HepG2 (cell line): Measurements from ENCODE around the gene ADCY7. TPM values are rescaled to one million over a fixed set of nuclear protein-coding genes. Genes with fewer than 3 reads are reported as not detected.

Source experiments
- ARNT ChIP-seq: fragments of 450-650 bp; IDR thresholded peaks from 2 replicates; pipeline ENCODE4 v1.6.1; 2017
- ELF4 ChIP-seq: sonication (generic); formaldehyde crosslinking; IDR thresholded peaks from 2 replicates; pipeline ENCODE4 v1.5.0; 2020; ENCODE audit warnings: missing genetic modification reagents, mild to moderate bottlenecking, moderate library complexity, borderline replicate concordance
- FOXM1 ChIP-seq: sonication (generic); formaldehyde crosslinking; IDR thresholded peaks from 2 replicates; pipeline ENCODE4 v1.5.0; 2020; ENCODE audit warnings: missing genetic modification reagents
- GLI4 ChIP-seq: sonication (generic); formaldehyde crosslinking; IDR thresholded peaks from 2 replicates; pipeline ENCODE4 v1.5.1; 2020; ENCODE audit warnings: missing genetic modification reagents, mild to moderate bottlenecking, moderate library complexity, borderline replicate concordance
- IKZF1 ChIP-seq: fragments of 450-650 bp; IDR thresholded peaks from 2 replicates; pipeline ENCODE4 v1.7.1; 2016
- KLF12 ChIP-seq: sonication (generic); formaldehyde crosslinking; IDR thresholded peaks from 2 replicates; pipeline ENCODE4 v1.4.0; 2020; ENCODE audit warnings: missing genetic modification reagents, borderline replicate concordance
- MEIS1 ChIP-seq: sonication (generic); formaldehyde crosslinking; IDR thresholded peaks from 2 replicates; pipeline ENCODE4 v1.9.0; 2021; ENCODE audit warnings: mild to moderate bottlenecking, missing genetic modification reagents, moderate library complexity, borderline replicate concordance
- TP53 ChIP-seq: sonication (generic); formaldehyde crosslinking; conservative IDR thresholded peaks from 2 replicates; pipeline ENCODE4 v1.4.0; 2020; ENCODE audit warnings: missing genetic modification reagents
- ZNF589 ChIP-seq: sonication (generic); formaldehyde crosslinking; conservative IDR thresholded peaks from 2 replicates; pipeline ENCODE4 v1.8.0; 2022; ENCODE audit warnings: mild to moderate bottlenecking, moderate library complexity, missing genetic modification reagents
- ZNF777 ChIP-seq: sonication (generic); formaldehyde crosslinking; IDR thresholded peaks from 2 replicates; pipeline ENCODE4 v1.4.0; 2020; ENCODE audit warnings: missing genetic modification reagents
- ZNF83 ChIP-seq: sonication (generic); formaldehyde crosslinking; IDR thresholded peaks from 2 replicates; pipeline ENCODE4 v1.4.0; 2020; ENCODE audit warnings: missing genetic modification reagents, mild to moderate bottlenecking, borderline replicate concordance
- polyA plus RNA-seq, 8 experiments: library from polyadenylated mRNA; depleted of rRNA in 3 of 8; stranded (reverse) in 7 of 8; unstranded in 1 of 8; fragments of >200 nt; fragmentation: Illumina TruSeq in 4 of 8; extraction: Trizol in 4 of 8; gene quantifications; 2 replicates each; pipeline versions ENCODE4 v1.2.1 to v1.2.3, GENCODE V29; 2011 to 2016; ENCODE audit warnings: low read depth in 4 of 8, missing spikeins in 1 of 8, mixed read lengths in 1 of 8; ENCODE audit not compliant: insufficient read depth in 1 of 8
- total RNA-seq, 5 experiments: library from RNA; depleted of rRNA; stranded (reverse); fragments of >200 nt; fragmentation: Illumina TruSeq; extraction: Trizol; gene quantifications; 2 replicates each; pipeline ENCODE4 v1.2.3, GENCODE V29; 2016; ENCODE audit warnings: low read depth in 1 of 5
- TF ChIP-seq, protein P1 (sequence below): sonication (generic); formaldehyde crosslinking; IDR thresholded peaks from 2 replicates; pipeline ENCODE4 v1.4.0; 2020; ENCODE audit warnings: missing genetic modification reagents
- TF ChIP-seq, protein P2 (sequence below): IDR thresholded peaks from 2 replicates; pipeline ENCODE4 v1.4.0; 2020; ENCODE audit warnings: mild to moderate bottlenecking, missing genetic modification reagents
- TF ChIP-seq, protein P3 (sequence below): sonication (generic); formaldehyde crosslinking; IDR thresholded peaks from 2 replicates; pipeline ENCODE4 v1.5.0; 2020; ENCODE audit warnings: missing genetic modification reagents, mild to moderate bottlenecking, borderline replicate concordance
- TF ChIP-seq, protein P4 (sequence below): sonication (generic); formaldehyde crosslinking; IDR thresholded peaks from 2 replicates; pipeline ENCODE4 v1.4.0; 2020; ENCODE audit warnings: low read depth, missing genetic modification reagents

ADCY7 gene
- total and polyA plus RNA-seq, 2 of the 13 experiments (the other 11 are each of a cell fraction or from before 2014, with no cell fraction given) = 2.2 to 4.3 TPM

DNA sequence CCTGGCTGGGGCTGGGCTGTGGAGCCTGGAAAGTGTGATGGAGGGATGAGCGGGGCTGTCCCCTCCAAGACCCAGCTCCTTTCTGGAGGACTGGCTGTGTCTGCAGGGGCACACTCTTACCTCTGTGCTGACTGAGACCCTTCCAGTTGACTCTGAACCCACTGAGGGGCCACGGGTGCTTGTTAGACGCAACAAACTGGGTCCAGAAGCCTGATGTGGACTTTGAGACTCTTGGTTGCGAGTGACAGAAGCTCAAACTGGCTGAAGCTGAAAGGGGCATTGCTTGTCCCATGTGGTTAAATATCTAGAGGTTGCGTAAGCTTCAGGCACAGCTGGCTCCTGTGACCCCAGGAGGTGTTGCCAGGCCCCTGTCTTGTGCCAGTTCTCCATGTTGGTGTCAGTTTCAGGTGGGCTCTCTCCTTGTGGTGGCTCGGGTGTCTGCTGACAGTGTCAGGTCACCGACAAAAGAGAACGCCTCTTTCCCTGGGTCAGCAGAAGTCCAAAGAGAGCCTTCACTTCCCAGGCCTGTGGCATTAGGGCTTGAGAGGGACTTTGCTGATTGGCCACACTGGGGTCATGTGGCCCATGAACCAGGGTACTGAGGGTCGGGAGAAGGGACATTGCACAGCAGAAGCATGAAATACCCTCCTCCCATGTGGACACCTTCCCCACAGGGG is 16.7 kb downstream of the ADCY7 start (continued):
- TF ChIP-seq, protein P1, sequence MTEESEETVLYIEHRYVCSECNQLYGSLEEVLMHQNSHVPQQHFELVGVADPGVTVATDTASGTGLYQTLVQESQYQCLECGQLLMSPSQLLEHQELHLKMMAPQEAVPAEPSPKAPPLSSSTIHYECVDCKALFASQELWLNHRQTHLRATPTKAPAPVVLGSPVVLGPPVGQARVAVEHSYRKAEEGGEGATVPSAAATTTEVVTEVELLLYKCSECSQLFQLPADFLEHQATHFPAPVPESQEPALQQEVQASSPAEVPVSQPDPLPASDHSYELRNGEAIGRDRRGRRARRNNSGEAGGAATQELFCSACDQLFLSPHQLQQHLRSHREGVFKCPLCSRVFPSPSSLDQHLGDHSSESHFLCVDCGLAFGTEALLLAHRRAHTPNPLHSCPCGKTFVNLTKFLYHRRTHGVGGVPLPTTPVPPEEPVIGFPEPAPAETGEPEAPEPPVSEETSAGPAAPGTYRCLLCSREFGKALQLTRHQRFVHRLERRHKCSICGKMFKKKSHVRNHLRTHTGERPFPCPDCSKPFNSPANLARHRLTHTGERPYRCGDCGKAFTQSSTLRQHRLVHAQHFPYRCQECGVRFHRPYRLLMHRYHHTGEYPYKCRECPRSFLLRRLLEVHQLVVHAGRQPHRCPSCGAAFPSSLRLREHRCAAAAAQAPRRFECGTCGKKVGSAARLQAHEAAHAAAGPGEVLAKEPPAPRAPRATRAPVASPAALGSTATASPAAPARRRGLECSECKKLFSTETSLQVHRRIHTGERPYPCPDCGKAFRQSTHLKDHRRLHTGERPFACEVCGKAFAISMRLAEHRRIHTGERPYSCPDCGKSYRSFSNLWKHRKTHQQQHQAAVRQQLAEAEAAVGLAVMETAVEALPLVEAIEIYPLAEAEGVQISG (CRISPR knock-in tag) = peak; percentile 60
- TF ChIP-seq ARNT (no peak), KLF12 (no peak), TP53 (CRISPR knock-in tag) (no peak), FOXM1 (CRISPR knock-in tag) (no peak), ZNF589 (CRISPR knock-in tag) (no peak), ZNF83 (CRISPR knock-in tag) (no peak), ELF4 (no peak), MEIS1 (CRISPR knock-in tag) (0 out of 2 replicates have a peak, but pooled peaks have one; percentile 55), ZNF777 (CRISPR knock-in tag) (no peak), GLI4 (no peak; the same call in 1 of the 2 replicates), IKZF1 (no peak)
- TF ChIP-seq, protein P2, sequence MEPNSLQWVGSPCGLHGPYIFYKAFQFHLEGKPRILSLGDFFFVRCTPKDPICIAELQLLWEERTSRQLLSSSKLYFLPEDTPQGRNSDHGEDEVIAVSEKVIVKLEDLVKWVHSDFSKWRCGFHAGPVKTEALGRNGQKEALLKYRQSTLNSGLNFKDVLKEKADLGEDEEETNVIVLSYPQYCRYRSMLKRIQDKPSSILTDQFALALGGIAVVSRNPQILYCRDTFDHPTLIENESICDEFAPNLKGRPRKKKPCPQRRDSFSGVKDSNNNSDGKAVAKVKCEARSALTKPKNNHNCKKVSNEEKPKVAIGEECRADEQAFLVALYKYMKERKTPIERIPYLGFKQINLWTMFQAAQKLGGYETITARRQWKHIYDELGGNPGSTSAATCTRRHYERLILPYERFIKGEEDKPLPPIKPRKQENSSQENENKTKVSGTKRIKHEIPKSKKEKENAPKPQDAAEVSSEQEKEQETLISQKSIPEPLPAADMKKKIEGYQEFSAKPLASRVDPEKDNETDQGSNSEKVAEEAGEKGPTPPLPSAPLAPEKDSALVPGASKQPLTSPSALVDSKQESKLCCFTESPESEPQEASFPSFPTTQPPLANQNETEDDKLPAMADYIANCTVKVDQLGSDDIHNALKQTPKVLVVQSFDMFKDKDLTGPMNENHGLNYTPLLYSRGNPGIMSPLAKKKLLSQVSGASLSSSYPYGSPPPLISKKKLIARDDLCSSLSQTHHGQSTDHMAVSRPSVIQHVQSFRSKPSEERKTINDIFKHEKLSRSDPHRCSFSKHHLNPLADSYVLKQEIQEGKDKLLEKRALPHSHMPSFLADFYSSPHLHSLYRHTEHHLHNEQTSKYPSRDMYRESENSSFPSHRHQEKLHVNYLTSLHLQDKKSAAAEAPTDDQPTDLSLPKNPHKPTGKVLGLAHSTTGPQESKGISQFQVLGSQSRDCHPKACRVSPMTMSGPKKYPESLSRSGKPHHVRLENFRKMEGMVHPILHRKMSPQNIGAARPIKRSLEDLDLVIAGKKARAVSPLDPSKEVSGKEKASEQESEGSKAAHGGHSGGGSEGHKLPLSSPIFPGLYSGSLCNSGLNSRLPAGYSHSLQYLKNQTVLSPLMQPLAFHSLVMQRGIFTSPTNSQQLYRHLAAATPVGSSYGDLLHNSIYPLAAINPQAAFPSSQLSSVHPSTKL (CRISPR knock-in tag) = peak; percentile 78
- TF ChIP-seq, protein P3, sequence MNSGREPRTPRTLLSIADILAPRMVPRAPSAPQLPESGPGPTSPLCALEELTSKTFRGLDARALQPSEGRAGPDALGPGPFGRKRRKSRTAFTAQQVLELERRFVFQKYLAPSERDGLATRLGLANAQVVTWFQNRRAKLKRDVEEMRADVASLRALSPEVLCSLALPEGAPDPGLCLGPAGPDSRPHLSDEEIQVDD = no peak
- TF ChIP-seq, protein P4, sequence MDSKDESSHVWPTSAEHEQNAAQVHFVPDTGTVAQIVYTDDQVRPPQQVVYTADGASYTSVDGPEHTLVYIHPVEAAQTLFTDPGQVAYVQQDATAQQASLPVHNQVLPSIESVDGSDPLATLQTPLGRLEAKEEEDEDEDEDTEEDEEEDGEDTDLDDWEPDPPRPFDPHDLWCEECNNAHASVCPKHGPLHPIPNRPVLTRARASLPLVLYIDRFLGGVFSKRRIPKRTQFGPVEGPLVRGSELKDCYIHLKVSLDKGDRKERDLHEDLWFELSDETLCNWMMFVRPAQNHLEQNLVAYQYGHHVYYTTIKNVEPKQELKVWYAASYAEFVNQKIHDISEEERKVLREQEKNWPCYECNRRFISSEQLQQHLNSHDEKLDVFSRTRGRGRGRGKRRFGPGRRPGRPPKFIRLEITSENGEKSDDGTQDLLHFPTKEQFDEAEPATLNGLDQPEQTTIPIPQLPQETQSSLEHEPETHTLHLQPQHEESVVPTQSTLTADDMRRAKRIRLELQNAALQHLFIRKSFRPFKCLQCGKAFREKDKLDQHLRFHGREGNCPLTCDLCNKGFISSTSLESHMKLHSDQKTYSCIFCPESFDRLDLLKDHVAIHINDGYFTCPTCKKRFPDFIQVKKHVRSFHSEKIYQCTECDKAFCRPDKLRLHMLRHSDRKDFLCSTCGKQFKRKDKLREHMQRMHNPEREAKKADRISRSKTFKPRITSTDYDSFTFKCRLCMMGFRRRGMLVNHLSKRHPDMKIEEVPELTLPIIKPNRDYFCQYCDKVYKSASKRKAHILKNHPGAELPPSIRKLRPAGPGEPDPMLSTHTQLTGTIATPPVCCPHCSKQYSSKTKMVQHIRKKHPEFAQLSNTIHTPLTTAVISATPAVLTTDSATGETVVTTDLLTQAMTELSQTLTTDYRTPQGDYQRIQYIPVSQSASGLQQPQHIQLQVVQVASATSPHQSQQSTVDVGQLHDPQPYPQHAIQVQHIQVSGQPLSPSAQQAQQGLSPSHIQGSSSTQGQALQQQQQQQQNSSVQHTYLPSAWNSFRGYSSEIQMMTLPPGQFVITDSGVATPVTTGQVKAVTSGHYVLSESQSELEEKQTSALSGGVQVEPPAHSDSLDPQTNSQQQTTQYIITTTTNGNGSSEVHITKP = no peak
